SK-N-SH (cell line): ENCODE results near the gene CLK2. TPM values are rescaled to one million over a fixed set of nuclear protein-coding genes. Genes with fewer than 3 reads are reported as not detected.

Experiments used
- CTCF ChIA-PET: fragments of 300-600, 350-600 bp; formaldehyde crosslinking; extraction: SDS; loops from one replicate; lab custom pipeline; 2021; lab: Yijun Ruan, JAX
- POLR2A ChIA-PET: fragments of 350-600 bp; sonication (Branson Sonifier 250); formaldehyde crosslinking; extraction: SDS; loops from one replicate; lab custom pipeline; 2020; ENCODE audit warnings: antibody characterized with exemption, inconsistent platforms; lab: Yijun Ruan, JAX
- DNase-seq: peaks from one replicate; pipeline ENCODE4 v3.0.0; 2012
- H2AFZ ChIP-seq: fragments of 200-600 bp; sonication (generic); 2 replicates; pipeline ENCODE4 v1.8.1; 2016; ENCODE audit warnings: antibody characterized with exemption, mild to moderate bottlenecking, low read depth
- H3F3A ChIP-seq: fragments of 200-600 bp; sonication (generic); replicated peaks from 2 replicates; pipeline ENCODE3; 2016; ENCODE audit warnings: antibody characterized with exemption, mild to moderate bottlenecking; ENCODE audit not compliant: insufficient read depth
- H3K27ac ChIP-seq, 2 experiments: fragments of 200-500 bp in 1 of 2; fragments of 200-600 bp in 1 of 2; sonication (Bioruptor generic) in 1 of 2; sonication (generic), shearing (Covaris generic) in 1 of 2; 2 replicates each; pipeline versions ENCODE4 v1.5.1 to v1.6.1; 2014 to 2016; ENCODE audit warnings: low read depth in 2 of 2, inconsistent platforms in 1 of 2, low read length in 1 of 2, mild to moderate bottlenecking in 1 of 2, mixed read lengths in 1 of 2
- H3K27me3 ChIP-seq: fragments of 200-600 bp; sonication (generic), shearing (Covaris generic); 2 replicates; pipeline ENCODE4 v1.6.1; 2016; ENCODE audit warnings: mixed run types; ENCODE audit not compliant: insufficient read depth
- H3K36me3 ChIP-seq, 2 experiments: fragments of 200-500 bp in 1 of 2; fragments of 200-600 bp in 1 of 2; sonication (Bioruptor generic) in 1 of 2; sonication (generic) in 1 of 2; replicated peaks in 1 of 2; 2 replicates each; pipeline versions ENCODE3 to v1.5.1; 2014 to 2016; ENCODE audit warnings: low read length in 1 of 2, mild to moderate bottlenecking in 1 of 2; ENCODE audit not compliant: insufficient read depth in 2 of 2, control insufficient read depth in 1 of 2
- H3K4me1 ChIP-seq, 2 experiments: fragments of 200-500 bp in 1 of 2; fragments of 200-600 bp in 1 of 2; sonication (Bioruptor generic) in 1 of 2; sonication (generic), shearing (Covaris generic) in 1 of 2; 2 replicates each; pipeline versions ENCODE4 v1.5.1 to v1.6.1; 2014 to 2016; ENCODE audit warnings: low read depth in 1 of 2, low read length in 1 of 2, mixed run types in 1 of 2; ENCODE audit not compliant: insufficient read depth in 2 of 2, control insufficient read depth in 1 of 2
- H3K4me2 ChIP-seq: fragments of 200-600 bp; sonication (generic), shearing (Covaris generic); 2 replicates; pipeline ENCODE4 v1.6.1; 2017; ENCODE audit warnings: mixed run types
- H3K4me3 ChIP-seq, 2 experiments: fragments of 200-500 bp in 1 of 2; fragments of 200-600 bp in 1 of 2; sonication (Bioruptor generic) in 1 of 2; sonication (generic), shearing (Covaris generic) in 1 of 2; 2 replicates each; pipeline versions ENCODE4 v1.5.1 to v1.8.1; 2014 to 2016; ENCODE audit warnings: low read depth in 2 of 2, inconsistent platforms in 1 of 2, low read length in 1 of 2, mild to moderate bottlenecking in 1 of 2, mixed read lengths in 1 of 2, moderate library complexity in 1 of 2
- H3K79me2 ChIP-seq: fragments of 200-600 bp; sonication (generic); 2 replicates; pipeline ENCODE4 v1.8.1; 2017; ENCODE audit warnings: mild to moderate bottlenecking; ENCODE audit not compliant: insufficient read depth
- H3K9ac ChIP-seq: fragments of 200-600 bp; sonication (generic); 2 replicates; pipeline ENCODE4 v1.6.1; 2017; ENCODE audit warnings: mixed run types
- H3K9me2 ChIP-seq: fragments of 200-600 bp; sonication (generic); 2 replicates; pipeline ENCODE4 v1.6.1; 2017; ENCODE audit warnings: mixed run types
- H3K9me3 ChIP-seq: fragments of 200-600 bp; sonication (generic); 2 replicates; pipeline ENCODE4 v1.6.1; 2017; ENCODE audit warnings: mixed run types, mild to moderate bottlenecking, moderate library complexity
- H4K20me1 ChIP-seq: fragments of 200-600 bp; sonication (generic); 2 replicates; pipeline ENCODE4 v1.6.1; 2017; ENCODE audit warnings: mild to moderate bottlenecking, mixed run types; ENCODE audit not compliant: insufficient read depth
- CHD2 ChIP-seq: fragments of 150-350 bp; IDR thresholded peaks from 2 replicates; pipeline ENCODE4 v1.6.1; 2018; ENCODE audit warnings: low read length; ENCODE audit not compliant: partially characterized antibody
- EP300 ChIP-seq, 2 experiments: IDR thresholded peaks; 2 replicates each; pipeline versions ENCODE4 v1.4.0 to v1.6.1; 2012; ENCODE audit warnings: borderline replicate concordance in 1 of 2, low read depth in 1 of 2, low read length in 1 of 2
- FOXJ3 ChIP-seq: sonication (generic); formaldehyde crosslinking; IDR thresholded peaks from 2 replicates; pipeline ENCODE4 v1.5.1; 2020; ENCODE audit warnings: mild to moderate bottlenecking, missing genetic modification reagents
- NFIC ChIP-seq: IDR thresholded peaks from 2 replicates; pipeline ENCODE4 v1.4.0; 2012; ENCODE audit warnings: borderline replicate concordance
- NRF1 ChIP-seq: IDR thresholded peaks from 2 replicates; pipeline ENCODE4 v1.6.1; 2012; ENCODE audit warnings: low read depth, mild to moderate bottlenecking, low read length
- POLR2AphosphoS5 ChIP-seq: IDR thresholded peaks from 2 replicates; pipeline ENCODE4 v1.6.1; 2012; ENCODE audit warnings: low read depth, low read length
- RAD21 ChIP-seq: IDR thresholded peaks from 2 replicates; pipeline ENCODE4 v1.6.1; 2012; ENCODE audit warnings: mild to moderate bottlenecking, low read length
- RCOR1 ChIP-seq: fragments of 150-350 bp; IDR thresholded peaks from 2 replicates; pipeline ENCODE4 v1.6.1; 2017; ENCODE audit warnings: antibody characterized with exemption, low read length
- REST ChIP-seq: IDR thresholded peaks from 2 replicates; pipeline ENCODE4 v1.6.1; 2012; ENCODE audit warnings: mild to moderate bottlenecking, low read depth, low read length, moderate library complexity
- SIN3A ChIP-seq: IDR thresholded peaks from 2 replicates; pipeline ENCODE4 v1.6.1; 2012; ENCODE audit warnings: low read depth, mild to moderate bottlenecking, low read length, moderate library complexity, borderline replicate concordance
- TAF1 ChIP-seq: IDR thresholded peaks from 2 replicates; pipeline ENCODE4 v1.6.1; 2012; ENCODE audit warnings: low read depth, mild to moderate bottlenecking, low read length, moderate library complexity, borderline replicate concordance
- TEAD4 ChIP-seq: IDR thresholded peaks from 2 replicates; pipeline ENCODE4 v1.4.0; 2012; ENCODE audit warnings: mild to moderate bottlenecking, borderline replicate concordance; ENCODE audit not compliant: insufficient read depth
- YY1 ChIP-seq: IDR thresholded peaks from 2 replicates; pipeline ENCODE4 v1.4.0; 2012; ENCODE audit warnings: low read depth, mild to moderate bottlenecking
- WGBS: methylation state at CpG from one replicate; pipeline ENCODE4 v1.1.6; 2017; ENCODE audit warnings: low lambda C conversion rate; 5-methylcytosine and 5-hydroxymethylcytosine counted together
- polyA plus RNA-seq, 3 experiments: library from polyadenylated mRNA; depleted of rRNA; stranded (reverse); fragments of >200 nt; gene quantifications; 2 replicates each; pipeline ENCODE4 v1.2.3, GENCODE V29; 2012
- TF ChIP-seq, protein P1 (sequence below): IDR thresholded peaks from 2 replicates; pipeline ENCODE4 v1.4.0; 2012; ENCODE audit warnings: low read depth, borderline replicate concordance
- TF ChIP-seq, protein P2 (sequence below): IDR thresholded peaks from 2 replicates; pipeline ENCODE4; 2012
- TF ChIP-seq, protein P3 (sequence below): fragments of 150-350 bp; IDR thresholded peaks from 2 replicates; pipeline ENCODE4 v1.6.1; 2016; ENCODE audit warnings: mild to moderate bottlenecking, low read depth, low read length

The CLK2 gene
- polyA plus RNA-seq, 1 of the 3 experiments (the other 2 are of a cell fraction) = 76.7 TPM

GRCh38 chr1:155267373-155267772 is 5.9 kb downstream of the CLK2 start:
- Histone ChIP-seq H3K79me2 (peaks cover 33% of the 10 kb centered on the region), H3F3A (peaks cover 36% of the 10 kb centered on the region), H3K4me2 (no peak overlapping the region), H2AFZ (no peak overlapping the region), H3K4me3 (no peak overlapping the region), H3K36me3 (peaks cover 59 to 77% of the 10 kb centered on the region in 2 experiments), H3K9me3 (no peaks in the 10 kb centered on the region), H3K9me2 (no peaks in the 10 kb centered on the region), H3K9ac (no peak overlapping the region), H3K4me1 (peaks cover 0 to 12% of the 10 kb centered on the region in 2 experiments; a peak in 2 of 4 replicates), H4K20me1 (peaks cover 11% of the 10 kb centered on the region), H3K27me3 (no peaks in the 10 kb centered on the region), H3K27ac (no peak overlapping the region)
- WGBS = 77% methylated on average over 2 of the region's 2 CpGs
- ChIA-PET CTCF (interaction anchor here (1.5 to 13.2 kb wide), 4 partner anchors 11 to 60 kb away, joined by 4 to 126 read pairs (median 7); partner anchors contain the start of gene ENTREP3), POLR2A (no interaction called here)
- no peak for DNase-seq
- TF ChIP-seq, protein P1, sequence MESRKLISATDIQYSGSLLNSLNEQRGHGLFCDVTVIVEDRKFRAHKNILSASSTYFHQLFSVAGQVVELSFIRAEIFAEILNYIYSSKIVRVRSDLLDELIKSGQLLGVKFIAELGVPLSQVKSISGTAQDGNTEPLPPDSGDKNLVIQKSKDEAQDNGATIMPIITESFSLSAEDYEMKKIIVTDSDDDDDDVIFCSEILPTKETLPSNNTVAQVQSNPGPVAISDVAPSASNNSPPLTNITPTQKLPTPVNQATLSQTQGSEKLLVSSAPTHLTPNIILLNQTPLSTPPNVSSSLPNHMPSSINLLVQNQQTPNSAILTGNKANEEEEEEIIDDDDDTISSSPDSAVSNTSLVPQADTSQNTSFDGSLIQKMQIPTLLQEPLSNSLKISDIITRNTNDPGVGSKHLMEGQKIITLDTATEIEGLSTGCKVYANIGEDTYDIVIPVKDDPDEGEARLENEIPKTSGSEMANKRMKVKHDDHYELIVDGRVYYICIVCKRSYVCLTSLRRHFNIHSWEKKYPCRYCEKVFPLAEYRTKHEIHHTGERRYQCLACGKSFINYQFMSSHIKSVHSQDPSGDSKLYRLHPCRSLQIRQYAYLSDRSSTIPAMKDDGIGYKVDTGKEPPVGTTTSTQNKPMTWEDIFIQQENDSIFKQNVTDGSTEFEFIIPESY = no peak
- TF ChIP-seq TAF1 (no peak), RAD21 (no peak), RCOR1 (no peak), FOXJ3 (CRISPR knock-in tag) (no peak), NFIC (no peak), YY1 (no peak), SIN3A (no peak), REST (no peak), EP300 (IDR thresholded peaks at IDR 0.05; ENCODE audit: borderline replicate concordance in 1 of 2, low read depth in 1 of 2, low read length in 1 of 2) (no peak), POLR2AphosphoS5 (no peak), NRF1 (no peak), TEAD4 (no peak), CHD2 (no peak)
- TF ChIP-seq, protein P2, sequence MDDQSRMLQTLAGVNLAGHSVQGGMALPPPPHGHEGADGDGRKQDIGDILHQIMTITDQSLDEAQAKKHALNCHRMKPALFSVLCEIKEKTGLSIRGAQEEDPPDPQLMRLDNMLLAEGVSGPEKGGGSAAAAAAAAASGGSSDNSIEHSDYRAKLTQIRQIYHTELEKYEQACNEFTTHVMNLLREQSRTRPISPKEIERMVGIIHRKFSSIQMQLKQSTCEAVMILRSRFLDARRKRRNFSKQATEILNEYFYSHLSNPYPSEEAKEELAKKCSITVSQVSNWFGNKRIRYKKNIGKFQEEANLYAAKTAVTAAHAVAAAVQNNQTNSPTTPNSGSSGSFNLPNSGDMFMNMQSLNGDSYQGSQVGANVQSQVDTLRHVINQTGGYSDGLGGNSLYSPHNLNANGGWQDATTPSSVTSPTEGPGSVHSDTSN = no peak
- TF ChIP-seq, protein P3, sequence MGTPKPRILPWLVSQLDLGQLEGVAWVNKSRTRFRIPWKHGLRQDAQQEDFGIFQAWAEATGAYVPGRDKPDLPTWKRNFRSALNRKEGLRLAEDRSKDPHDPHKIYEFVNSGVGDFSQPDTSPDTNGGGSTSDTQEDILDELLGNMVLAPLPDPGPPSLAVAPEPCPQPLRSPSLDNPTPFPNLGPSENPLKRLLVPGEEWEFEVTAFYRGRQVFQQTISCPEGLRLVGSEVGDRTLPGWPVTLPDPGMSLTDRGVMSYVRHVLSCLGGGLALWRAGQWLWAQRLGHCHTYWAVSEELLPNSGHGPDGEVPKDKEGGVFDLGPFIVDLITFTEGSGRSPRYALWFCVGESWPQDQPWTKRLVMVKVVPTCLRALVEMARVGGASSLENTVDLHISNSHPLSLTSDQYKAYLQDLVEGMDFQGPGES = no peak
